Mucosa of gallbladder (tissue), 1 donor: ENCODE measurements around the gene CNKSR1. TPM values are rescaled to one million over a fixed set of nuclear protein-coding genes. Genes with fewer than 3 reads are reported as not detected.

Source experiments
- DNase-seq: peaks from one replicate; pipeline ENCODE4 v3.0.0-alpha.2; 2020; ENCODE audit warnings: low spot score
- total RNA-seq: library from RNA; stranded (reverse); gene quantifications from one replicate; pipeline ENCODE4 v1.2.1, GENCODE V29; 2021
- donor health status: DM: no; HTN: no; CAD: no.

CNKSR1 gene
- total RNA-seq, 1 donor from 2014 or later: 36.0 TPM

- DNase-seq: no peak
Measured at GRCh38 chr1:26184086-26184485, 6.8 kb downstream of the CNKSR1 start.

DNA sequence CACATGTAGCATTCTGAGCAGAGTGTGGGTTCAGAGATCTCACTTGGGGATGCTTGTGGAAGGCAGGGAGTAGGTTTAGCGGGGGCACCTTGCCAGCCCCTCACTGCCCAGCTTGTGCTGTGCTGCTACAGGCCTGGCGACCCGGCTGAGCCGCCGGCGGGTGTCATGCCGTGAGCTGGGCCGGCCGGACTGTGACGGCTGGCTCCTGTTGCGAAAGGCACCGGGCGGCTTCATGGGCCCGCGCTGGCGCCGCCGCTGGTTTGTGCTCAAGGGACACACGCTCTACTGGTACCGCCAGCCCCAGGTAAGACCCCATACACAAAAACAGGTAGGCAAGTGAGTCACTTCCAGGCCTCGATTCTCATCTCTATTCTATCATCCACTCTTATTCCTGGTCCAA is 7.6 kb downstream of the CNKSR1 start:
- DNase-seq: no peak

DNA sequence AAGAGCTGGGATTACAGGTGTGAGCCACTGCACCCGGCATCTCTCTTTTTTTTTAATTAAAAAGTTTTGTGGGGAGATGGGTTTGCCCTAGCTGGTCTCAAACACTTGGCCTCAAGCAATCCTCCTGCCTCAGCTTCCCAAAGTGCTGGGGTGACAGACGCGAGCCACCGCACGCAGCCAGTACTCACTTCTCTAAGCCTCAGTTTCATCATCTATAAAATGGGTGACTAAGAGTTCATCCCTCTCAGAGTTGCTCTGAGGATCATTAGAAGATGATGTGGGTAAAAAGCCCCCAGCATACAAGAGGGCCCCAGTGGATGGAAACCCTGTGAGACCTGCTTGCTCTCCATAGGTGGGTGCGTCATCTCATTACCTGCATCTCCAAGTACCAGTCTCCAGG is 10.6 kb downstream of the CNKSR1 start:
- DNase-seq: no peak

- DNase-seq: no peak
Measured at GRCh38 chr1:26188477-26188876, 11.2 kb downstream of the CNKSR1 start.

- DNase-seq: no peak
Measured at GRCh38 chr1:26189331-26189730, 12.0 kb downstream of the CNKSR1 start.

- DNase-seq: no peak
Measured at GRCh38 chr1:26189751-26190275, 12.5 kb downstream of the CNKSR1 start.

DNA sequence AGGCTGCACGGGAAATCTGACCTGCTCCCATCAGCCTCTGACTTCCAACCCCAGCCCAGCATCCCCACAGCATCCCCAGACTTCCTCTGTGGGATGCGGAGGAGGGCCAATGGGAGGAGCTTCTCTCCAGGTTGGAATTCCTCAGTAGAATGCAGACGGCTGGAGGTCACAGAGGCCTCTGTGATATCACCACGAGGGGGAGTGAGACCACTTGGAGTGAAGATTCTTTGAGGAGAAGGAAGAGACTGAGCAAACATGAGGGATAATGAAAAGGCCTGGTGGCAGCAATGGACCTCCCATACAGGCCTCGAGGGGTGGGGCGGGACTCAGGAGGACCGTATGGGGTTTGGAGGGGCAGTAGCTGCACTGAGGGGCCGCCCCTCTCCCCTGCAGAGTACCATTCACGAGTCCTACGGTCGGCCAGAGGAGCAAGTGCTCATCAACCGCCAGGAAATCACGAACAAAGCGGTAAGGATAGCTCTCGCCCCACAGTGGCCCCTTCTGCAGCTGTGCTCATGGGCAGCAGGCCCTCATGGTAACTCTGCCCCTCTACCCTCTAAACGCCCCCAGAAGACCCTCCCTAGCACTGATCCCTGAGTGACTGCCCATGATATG is 13.2 kb downstream of the CNKSR1 start, which contains the start of gene CATSPER4:
TSS of gene CATSPER4 (plus strand) at position 230 of the 615 bp plus-strand sequence. CDS start at position 256, 26 bp downstream.
- no peak for DNase-seq

DNA sequence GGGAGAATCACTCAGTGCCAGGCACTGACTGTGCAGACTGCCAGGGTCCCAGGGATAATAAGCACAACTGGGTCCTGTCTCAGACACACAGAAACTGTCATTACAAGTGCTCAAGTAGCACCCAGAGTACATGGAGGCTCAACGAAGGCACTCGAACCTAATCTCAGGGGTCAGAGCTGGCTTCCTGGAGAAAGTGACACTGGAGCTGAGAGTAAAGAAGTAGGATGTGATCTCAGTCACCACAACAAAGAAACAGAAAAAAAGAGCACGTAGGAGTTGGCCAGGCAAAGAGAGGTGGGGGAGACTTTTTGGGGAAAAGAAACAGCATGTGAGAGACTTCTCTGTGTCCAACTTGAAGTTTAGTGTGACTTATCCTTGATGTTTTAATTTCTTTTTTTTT is 14.4 kb downstream of the CNKSR1 start:
- DNase-seq: no peak

DNA sequence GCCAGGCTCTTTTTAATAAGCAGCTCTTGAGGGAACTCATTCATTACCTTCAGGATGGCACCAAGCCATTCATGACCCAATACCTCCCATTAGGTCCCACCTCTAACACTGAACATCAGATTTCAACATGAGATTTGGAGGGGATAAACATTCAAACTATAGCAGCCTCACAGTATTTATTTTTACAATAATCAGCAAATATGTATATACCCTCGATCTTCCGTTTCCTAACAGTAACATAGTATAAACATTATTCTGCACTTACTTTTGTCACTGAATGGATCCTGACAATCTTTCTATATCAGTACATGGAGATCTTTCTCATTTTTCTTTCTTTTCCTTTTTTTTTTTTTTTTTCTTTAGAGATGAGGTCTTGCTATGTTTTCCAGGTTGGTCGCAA is 18.5 kb downstream of the CNKSR1 start:
- DNase-seq: no peak

DNA sequence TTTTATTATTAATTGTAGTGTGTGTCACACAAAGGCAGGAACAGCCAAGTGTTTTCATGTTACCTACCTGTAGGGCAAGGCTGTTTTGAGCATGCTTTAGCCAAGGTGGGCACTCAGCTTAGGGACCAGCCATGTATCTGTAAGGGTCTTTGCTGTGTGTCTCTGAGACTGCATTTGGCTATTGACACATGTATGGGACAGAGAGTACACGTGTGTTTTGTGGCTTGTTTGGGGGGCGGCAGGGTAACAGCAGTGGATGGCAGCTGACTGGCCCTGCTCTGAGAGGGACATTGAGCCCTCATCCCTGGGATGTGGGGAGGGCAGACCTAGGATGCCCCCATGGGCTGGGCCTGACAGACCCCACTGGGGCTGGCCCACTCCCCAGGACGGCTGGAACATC is 20.0 kb downstream of the CNKSR1 start:
- DNase-seq: no peak

DNA sequence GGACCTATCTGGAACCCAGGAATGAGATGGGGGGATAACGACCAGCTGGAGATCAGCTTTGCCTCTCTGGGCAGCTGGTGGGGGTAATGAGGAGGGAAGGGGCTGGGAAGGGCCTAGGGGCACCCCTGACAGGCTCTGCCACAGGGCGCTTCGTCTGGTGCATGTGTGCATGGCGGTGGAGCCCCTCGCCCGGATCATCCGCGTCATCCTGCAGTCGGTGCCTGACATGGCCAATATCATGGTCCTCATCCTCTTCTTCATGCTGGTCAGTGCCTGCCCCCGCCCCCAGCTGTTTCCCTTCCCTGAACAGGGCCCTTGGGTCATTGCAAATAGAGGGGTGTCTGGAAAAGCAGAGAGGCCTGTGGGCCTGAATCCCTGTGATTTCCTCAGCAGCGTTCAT is 20.5 kb downstream of the CNKSR1 start:
- no peak for DNase-seq

DNA sequence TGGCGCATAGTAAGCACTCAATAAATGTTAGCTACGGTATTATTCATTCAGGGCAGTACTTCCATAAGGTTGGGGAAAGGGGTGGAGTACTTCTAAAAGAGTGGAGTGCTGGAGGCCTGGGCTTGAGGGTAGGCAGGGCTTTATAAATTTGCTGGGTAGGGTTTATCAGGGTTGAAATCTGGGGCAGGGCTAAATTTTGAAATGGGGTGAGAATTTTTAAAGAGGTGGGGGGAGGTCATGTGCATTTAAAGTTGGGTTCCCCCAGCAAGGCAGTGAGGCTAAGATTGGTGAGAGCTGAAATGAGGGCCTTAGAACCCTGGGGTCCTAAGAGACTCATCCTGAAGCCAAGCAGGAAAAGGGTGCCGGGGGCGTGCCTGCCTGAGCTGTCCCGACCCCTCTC is 23.1 kb downstream of the CNKSR1 start:
- DNase-seq: no peak

GRCh38 chr1:26203642-26204318 is 26.5 kb downstream of the CNKSR1 start:
- DNase-seq: no peak

GRCh38 chr1:26210147-26210870 is 33.0 kb downstream of the CNKSR1 start:
- DNase-seq: no peak

GRCh38 chr1:26212726-26213125 is 35.4 kb downstream of the CNKSR1 start:
- no peak for DNase-seq

DNA sequence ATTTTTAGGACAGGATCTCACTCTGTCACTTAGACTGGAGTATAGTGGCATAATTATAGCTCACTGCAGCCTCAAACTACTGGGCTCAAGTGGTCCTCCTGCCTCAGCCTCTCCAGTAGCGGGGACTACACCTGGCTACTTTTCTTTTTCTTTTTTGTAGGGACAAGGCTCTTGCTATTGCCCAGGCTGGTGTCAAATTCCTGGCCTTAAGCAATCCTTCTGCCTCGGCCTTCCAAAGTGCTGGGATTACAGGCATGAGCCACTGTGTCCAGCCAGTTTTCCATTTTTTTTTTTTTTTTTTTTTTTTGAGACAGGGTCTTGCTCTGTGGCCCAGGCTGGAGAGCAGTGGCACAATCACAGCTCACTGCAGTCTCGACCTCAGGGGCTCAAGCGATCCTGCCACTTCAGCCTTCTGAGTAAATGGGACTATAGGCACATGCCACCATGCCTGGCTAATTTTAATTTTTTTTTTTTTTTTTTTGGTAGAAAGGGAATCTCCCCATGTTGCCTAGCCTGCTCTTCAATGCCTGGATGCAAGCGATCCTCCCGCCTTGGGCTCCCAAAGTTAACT is 36.1 kb downstream of the CNKSR1 start:
- no peak for DNase-seq

- DNase-seq: no peak
Measured at GRCh38 chr1:26215246-26215645, 38.0 kb downstream of the CNKSR1 start.

GRCh38 chr1:26218906-26219494 is 41.7 kb downstream of the CNKSR1 start:
- DNase-seq: peak; percentile 50

- DNase-seq: no peak
Measured at GRCh38 chr1:26220199-26220912, 43.1 kb downstream of the CNKSR1 start.

- DNase-seq: no peak
Measured at GRCh38 chr1:26221094-26221493, 43.8 kb downstream of the CNKSR1 start.

GRCh38 chr1:26224606-26225005 is 47.3 kb downstream of the CNKSR1 start:
- DNase-seq: no peak
